RWPE2 (cell line): ENCODE data around the gene DTNB.

Source experiments
- ATAC-seq: fragments of 200-7000 bp; cut with Tn5 transposase; 3 replicates; pipeline ENCODE4 v1.9.1; 2021; ENCODE audit warnings: low read depth
- DNase-seq: peaks from one replicate; pipeline ENCODE4 v3.0.0-alpha.2; 2020; ENCODE audit warnings: low spot score
- H3K27ac ChIP-seq: fragments of 450-650 bp; 2 replicates; pipeline ENCODE4 v1.5.1; 2017; ENCODE audit warnings: mild to moderate bottlenecking; ENCODE audit not compliant: poor library complexity, severe bottlenecking
- H3K27me3 ChIP-seq: fragments of 250-450 bp; sonication (Bioruptor Pico); 2 replicates; pipeline ENCODE4 v1.5.1; 2021; ENCODE audit warnings: mild to moderate bottlenecking, moderate library complexity; ENCODE audit not compliant: insufficient read depth, poor library complexity, severe bottlenecking
- H3K36me3 ChIP-seq: fragments of 250-450 bp; sonication (Bioruptor Pico); 2 replicates; pipeline ENCODE4 v1.5.1; 2020; ENCODE audit warnings: low read depth, mild to moderate bottlenecking, moderate library complexity
- H3K4me1 ChIP-seq: fragments of 250-450 bp; sonication (Bioruptor Pico); 2 replicates; pipeline ENCODE4 v1.5.1; 2021; ENCODE audit warnings: mild to moderate bottlenecking, moderate library complexity; ENCODE audit not compliant: insufficient read depth, poor library complexity, severe bottlenecking
- H3K4me3 ChIP-seq: fragments of 250-450 bp; sonication (Bioruptor Pico); 2 replicates; pipeline ENCODE4 v1.5.1; 2021; ENCODE audit warnings: mild to moderate bottlenecking, moderate library complexity; ENCODE audit not compliant: severe bottlenecking
- H3K9me3 ChIP-seq: fragments of 250-450 bp; sonication (Bioruptor Pico); 2 replicates; pipeline ENCODE4 v1.5.1; 2021; ENCODE audit warnings: mild to moderate bottlenecking, moderate library complexity; ENCODE audit not compliant: severe bottlenecking
- TF ChIP-seq, protein P1 (sequence below): fragments of 450-650 bp; IDR thresholded peaks from one replicate; pipeline ENCODE4 v1.5.1; 2017; ENCODE audit warnings: mild to moderate bottlenecking, moderate library complexity; ENCODE audit not compliant: poor library complexity, severe bottlenecking

Gene DTNB

DNA sequence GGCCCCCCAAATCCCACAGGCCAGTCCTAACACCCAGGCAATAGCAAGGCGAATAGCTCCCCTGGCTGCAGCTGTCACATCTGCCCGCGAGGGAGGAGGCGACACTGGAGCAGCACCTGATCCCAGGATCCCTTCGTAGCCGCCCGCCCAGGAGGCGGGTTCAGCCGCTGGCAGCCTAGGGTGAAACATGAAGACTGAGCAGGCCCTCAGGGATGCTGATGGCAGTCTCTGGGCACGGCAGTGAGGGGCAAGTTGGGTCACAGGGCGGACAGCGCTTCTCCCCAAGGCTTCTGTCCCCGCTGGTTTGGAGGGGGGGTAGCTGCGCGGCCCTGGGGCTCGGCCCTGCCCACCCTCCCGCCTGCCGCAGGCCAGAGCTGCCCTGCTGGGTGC lies 333.6 kb downstream of the DTNB start:
- no peaks in the 10 kb centered on the region for H3K4me1 ChIP-seq
- no peak for DNase-seq
- ATAC-seq, result no peak
- H3K27ac ChIP-seq, result no peak overlapping the region
- H3K36me3 ChIP-seq, result no peaks in the 10 kb centered on the region
- TF ChIP-seq, protein P1, sequence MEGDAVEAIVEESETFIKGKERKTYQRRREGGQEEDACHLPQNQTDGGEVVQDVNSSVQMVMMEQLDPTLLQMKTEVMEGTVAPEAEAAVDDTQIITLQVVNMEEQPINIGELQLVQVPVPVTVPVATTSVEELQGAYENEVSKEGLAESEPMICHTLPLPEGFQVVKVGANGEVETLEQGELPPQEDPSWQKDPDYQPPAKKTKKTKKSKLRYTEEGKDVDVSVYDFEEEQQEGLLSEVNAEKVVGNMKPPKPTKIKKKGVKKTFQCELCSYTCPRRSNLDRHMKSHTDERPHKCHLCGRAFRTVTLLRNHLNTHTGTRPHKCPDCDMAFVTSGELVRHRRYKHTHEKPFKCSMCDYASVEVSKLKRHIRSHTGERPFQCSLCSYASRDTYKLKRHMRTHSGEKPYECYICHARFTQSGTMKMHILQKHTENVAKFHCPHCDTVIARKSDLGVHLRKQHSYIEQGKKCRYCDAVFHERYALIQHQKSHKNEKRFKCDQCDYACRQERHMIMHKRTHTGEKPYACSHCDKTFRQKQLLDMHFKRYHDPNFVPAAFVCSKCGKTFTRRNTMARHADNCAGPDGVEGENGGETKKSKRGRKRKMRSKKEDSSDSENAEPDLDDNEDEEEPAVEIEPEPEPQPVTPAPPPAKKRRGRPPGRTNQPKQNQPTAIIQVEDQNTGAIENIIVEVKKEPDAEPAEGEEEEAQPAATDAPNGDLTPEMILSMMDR, result no peak
- no peak overlapping the region for H3K4me3 ChIP-seq
- H3K9me3 ChIP-seq, result no peaks in the 10 kb centered on the region
- no peaks in the 10 kb centered on the region for H3K27me3 ChIP-seq

DNA sequence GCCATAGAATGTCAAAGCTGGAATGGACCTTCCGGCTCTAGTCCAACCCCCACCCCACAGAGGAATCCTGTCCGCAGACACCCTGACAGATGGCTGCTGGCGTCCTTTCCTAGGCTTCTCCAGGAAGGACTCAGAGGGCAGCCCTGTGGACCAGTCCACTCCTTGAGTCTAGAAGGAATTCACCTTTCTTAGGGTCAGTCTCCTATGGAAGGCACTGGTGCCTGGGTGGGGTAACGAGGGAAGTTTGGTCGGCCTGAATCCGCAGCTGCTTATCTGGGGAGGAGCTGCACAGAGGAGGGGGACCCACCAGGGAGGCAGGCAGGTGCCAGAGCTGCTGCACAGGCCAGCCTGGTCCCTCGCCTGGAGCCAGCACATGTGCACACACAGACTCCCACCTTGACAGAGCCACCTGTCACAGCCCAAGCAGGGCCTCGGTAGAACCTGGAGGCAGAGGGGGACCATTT lies 334.1 kb downstream of the DTNB start:
- Histone ChIP-seq H3K36me3 (no peaks in the 10 kb centered on the region), H3K9me3 (no peaks in the 10 kb centered on the region), H3K27ac (no peak overlapping the region), H3K4me1 (no peaks in the 10 kb centered on the region), H3K27me3 (no peaks in the 10 kb centered on the region), H3K4me3 (no peak overlapping the region)
- no peak for ATAC-seq
- no peak for DNase-seq
- TF ChIP-seq, protein P1, result no peak

DNA sequence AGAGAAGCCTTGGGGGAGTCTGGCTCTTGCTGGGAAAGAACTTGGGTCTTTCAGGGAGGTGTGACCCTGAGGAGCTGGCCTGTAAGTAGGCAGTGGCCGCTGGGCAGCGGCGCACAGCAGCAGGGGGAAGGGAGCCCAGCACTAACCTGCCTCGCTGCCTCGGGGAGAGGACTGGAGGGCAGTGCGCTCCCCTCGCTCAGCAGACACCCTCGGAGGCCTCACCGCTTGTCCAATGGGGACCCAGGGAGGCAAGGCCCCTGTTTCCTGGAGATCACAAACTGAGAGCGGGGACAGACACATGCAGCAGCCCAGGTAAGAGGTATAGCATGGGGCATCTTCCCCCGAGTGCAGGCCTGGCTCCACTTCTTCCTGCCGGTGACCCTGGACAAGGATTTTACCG lies 335.0 kb downstream of the DTNB start:
- no peaks in the 10 kb centered on the region for H3K36me3 ChIP-seq
- DNase-seq (no peak), ATAC-seq (no peak)
- no peak overlapping the region for H3K4me3 ChIP-seq
- no peaks in the 10 kb centered on the region for H3K4me1 ChIP-seq
- H3K27me3 ChIP-seq, result no peaks in the 10 kb centered on the region
- H3K9me3 ChIP-seq, result no peaks in the 10 kb centered on the region
- no peak overlapping the region for H3K27ac ChIP-seq
- TF ChIP-seq, protein P1, result no peak

DNA sequence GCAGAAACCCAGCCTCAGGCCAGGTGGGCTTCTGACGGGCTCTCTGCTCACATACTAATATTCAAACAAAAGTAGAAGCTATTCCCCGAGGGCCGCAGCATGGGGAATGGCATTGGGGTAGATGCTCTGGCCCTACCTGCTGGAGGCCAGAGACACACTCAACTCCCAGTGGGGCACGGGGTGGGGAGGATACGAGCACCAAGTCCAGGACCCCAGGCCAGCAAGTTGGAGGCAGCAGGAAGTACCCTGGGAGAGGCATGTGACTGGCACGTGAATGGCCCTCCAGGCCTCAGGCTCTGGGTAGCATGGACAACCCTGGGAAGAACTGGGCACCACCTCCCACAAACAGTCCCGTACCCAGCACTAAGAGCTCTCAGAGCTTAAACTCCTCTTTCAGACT lies 335.5 kb downstream of the DTNB start:
- TF ChIP-seq, protein P1, result no peak
- Histone ChIP-seq H3K4me1 (no peaks in the 10 kb centered on the region), H3K36me3 (no peaks in the 10 kb centered on the region), H3K27me3 (no peaks in the 10 kb centered on the region), H3K4me3 (no peak overlapping the region), H3K27ac (no peak overlapping the region), H3K9me3 (no peaks in the 10 kb centered on the region)
- ATAC-seq (no peak), DNase-seq (no peak)

DNA sequence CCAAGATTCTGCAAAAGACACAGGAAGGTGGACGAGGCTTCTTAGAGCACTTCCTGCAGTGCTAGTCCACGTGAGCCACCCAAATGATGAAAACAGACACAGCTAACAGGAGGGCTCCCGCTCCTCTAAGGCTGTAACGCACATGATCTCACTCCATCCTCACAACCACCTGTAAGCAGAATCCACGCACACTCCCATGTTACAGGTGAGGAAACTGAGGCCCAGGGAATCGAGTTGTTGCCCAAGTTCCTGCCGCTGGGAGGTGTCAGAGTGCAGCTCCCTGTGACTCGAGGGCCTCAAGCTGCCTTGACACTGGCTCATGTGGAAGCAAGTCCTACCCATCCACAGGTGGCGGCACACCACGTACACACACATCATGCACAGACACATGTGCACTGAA lies 336.1 kb downstream of the DTNB start:
- ATAC-seq, result no peak
- no peak for DNase-seq
- no peaks in the 10 kb centered on the region for H3K27me3 ChIP-seq
- H3K36me3 ChIP-seq, result no peaks in the 10 kb centered on the region
- no peak overlapping the region for H3K27ac ChIP-seq
- no peak overlapping the region for H3K4me3 ChIP-seq
- H3K4me1 ChIP-seq, result no peaks in the 10 kb centered on the region
- H3K9me3 ChIP-seq, result no peaks in the 10 kb centered on the region
- TF ChIP-seq, protein P1, result no peak
